ENCODE measurements around the gene AMH. TPM values are rescaled to one million over a fixed set of nuclear protein-coding genes. Genes with fewer than 3 reads are reported as not detected.

The AMH gene
- total RNA-seq, 1 donor from 2014 or later: 3.5 TPM

DNA sequence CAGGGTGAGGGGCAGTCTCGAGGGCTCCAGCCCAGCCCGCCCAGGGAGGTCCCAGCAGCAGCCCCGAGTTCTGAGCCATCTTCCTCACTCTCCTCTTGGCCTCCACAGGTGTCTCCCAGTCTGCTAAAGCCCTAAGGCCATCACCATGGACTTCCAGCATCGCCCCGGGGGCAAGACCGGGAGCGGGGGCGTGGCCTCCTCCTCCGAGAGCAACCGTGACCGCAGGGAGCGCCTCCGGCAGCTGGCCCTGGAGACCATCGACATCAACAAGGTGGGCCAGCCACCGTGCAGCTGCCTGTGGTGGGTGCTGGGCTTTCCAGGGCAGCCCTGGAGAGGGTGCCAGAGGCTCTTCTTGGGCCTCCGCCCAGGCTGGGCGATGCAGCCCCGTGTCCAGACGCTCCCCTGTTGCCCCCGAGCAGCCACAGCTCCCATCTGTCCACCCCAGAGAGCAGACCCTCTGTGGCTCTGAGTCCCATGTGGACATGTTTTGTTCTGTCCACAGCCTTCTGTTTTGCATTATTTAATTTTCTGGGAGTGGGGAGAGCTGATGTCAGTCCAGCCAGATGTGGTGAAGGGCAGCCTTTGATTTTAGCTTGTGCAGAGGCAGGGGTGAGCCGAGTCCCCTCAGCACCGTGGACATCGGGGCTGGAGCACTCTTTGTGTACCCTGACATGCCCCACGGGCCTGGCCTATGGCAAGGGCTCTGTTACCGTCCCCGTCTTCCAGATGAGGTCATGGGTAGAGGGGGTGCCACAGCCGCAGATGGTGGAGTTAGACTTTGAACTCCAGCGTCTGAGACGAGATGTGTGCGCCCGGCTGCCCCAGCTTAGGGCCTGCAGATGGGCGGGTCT, 5.6 kb upstream of the AMH start:
- Mint-ChIP-seq H3K36me3 (peaks cover 2% of the 10 kb centered on the region), H3K4me1 (peaks cover 35% of the 10 kb centered on the region)

DNA sequence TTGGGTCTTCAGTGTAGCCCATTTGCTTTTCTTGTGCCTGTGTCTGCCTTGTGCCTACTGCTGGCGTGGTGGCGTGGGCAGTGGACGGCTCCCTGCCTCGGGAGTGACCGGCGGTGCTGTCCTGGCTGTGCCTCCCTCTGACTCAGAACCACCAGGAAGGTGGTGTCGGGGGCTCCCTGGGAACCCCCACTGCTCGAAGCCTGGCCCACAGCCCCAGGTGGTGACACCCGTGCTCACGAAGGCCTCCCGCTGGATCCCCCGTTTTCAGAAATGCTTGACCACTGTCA, 5.1 kb upstream of the AMH start:
- Histone ChIP-seq H3F3A (ENCODE audit: low read depth) (peaks cover 7% of the 10 kb centered on the region), H2AFZ (replicated peaks) (no peak overlapping the region), H3K79me2 (ENCODE audit: low read depth) (peaks cover 53% of the 10 kb centered on the region), H3K9me3 (ENCODE audit: low read depth) (no peaks in the 10 kb centered on the region), H3K9ac (no peak overlapping the region), H3K4me1 (peaks cover 20% of the 10 kb centered on the region), H3K4me2 (no peak overlapping the region), H3K27ac (no peak overlapping the region), H3K36me3 (no peaks in the 10 kb centered on the region), H3K4me3 (no peak overlapping the region), H3K27me3 (no peaks in the 10 kb centered on the region), H4K20me1 (ENCODE audit: low read depth) (peaks cover 93% of the 10 kb centered on the region)
- TF ChIP-seq EZH2phosphoT487 (IDR thresholded peaks at IDR 0.05) (no peak), EZH2 (IDR thresholded peaks at IDR 0.05) (no peak)
- TF ChIP-seq, protein P1, sequence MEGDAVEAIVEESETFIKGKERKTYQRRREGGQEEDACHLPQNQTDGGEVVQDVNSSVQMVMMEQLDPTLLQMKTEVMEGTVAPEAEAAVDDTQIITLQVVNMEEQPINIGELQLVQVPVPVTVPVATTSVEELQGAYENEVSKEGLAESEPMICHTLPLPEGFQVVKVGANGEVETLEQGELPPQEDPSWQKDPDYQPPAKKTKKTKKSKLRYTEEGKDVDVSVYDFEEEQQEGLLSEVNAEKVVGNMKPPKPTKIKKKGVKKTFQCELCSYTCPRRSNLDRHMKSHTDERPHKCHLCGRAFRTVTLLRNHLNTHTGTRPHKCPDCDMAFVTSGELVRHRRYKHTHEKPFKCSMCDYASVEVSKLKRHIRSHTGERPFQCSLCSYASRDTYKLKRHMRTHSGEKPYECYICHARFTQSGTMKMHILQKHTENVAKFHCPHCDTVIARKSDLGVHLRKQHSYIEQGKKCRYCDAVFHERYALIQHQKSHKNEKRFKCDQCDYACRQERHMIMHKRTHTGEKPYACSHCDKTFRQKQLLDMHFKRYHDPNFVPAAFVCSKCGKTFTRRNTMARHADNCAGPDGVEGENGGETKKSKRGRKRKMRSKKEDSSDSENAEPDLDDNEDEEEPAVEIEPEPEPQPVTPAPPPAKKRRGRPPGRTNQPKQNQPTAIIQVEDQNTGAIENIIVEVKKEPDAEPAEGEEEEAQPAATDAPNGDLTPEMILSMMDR (IDR thresholded peaks at IDR 0.05): no peak
- no peaks in the 10 kb centered on the region for H3K9me3 Mint-ChIP-seq
- H3K4me3 Mint-ChIP-seq: no peak overlapping the region
- H3K27ac Mint-ChIP-seq: no peak overlapping the region
- no peak for DNase-seq (ENCODE audit: low spot score)
- peaks cover 30% of the 10 kb centered on the region for H3K4me1 Mint-ChIP-seq
- H3K27me3 Mint-ChIP-seq (ENCODE audit: insufficient read depth, low read depth): peaks cover 5% of the 10 kb centered on the region
- no peaks in the 10 kb centered on the region for H3K36me3 Mint-ChIP-seq

More for the DNA sequence above, 5.6 kb upstream of the AMH start:
- Mint-ChIP-seq H3K4me3 (no peak overlapping the region), H3K27ac (no peak overlapping the region), H3K9me3 (no peaks in the 10 kb centered on the region), H3K27me3 (ENCODE audit: insufficient read depth, low read depth) (peaks cover 3% of the 10 kb centered on the region)
- no peaks in the 10 kb centered on the region for H3K36me3 ChIP-seq
- H3F3A ChIP-seq (ENCODE audit: low read depth): peaks cover 13% of the 10 kb centered on the region
- H3K9ac ChIP-seq: no peak overlapping the region
- no peak for DNase-seq (ENCODE audit: low spot score)
- no peaks in the 10 kb centered on the region for H3K9me3 ChIP-seq (ENCODE audit: low read depth)
- H2AFZ ChIP-seq (replicated peaks): no peak overlapping the region
- H3K27ac ChIP-seq: no peak overlapping the region
- peaks cover 26% of the 10 kb centered on the region for H3K4me1 ChIP-seq
- H3K79me2 ChIP-seq (ENCODE audit: low read depth): peaks cover 59% of the 10 kb centered on the region
- no peak overlapping the region for H3K4me2 ChIP-seq
- H3K27me3 ChIP-seq: no peaks in the 10 kb centered on the region
- TF ChIP-seq, protein P1 (IDR thresholded peaks at IDR 0.05): no peak
- H3K4me3 ChIP-seq: no peak overlapping the region
- peaks cover 96% of the 10 kb centered on the region for H4K20me1 ChIP-seq (ENCODE audit: low read depth)

DNA sequence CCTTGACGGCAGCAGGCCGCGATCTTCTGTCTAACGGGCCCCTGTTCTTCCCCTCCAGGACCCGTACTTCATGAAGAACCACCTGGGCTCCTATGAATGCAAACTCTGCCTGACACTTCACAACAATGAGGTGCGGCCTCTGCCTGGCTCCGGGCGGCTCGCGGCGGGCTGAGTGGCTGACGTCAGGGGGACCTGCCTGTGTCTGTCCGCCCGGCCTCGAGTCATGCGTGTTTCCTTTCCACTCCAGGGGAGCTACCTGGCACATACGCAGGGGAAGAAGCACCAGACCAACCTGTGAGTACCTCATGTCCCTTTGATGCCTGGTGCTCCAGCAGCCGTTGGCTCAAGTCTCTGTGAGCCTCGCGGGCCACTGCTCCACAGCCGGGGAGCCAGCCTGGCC, 4.6 kb upstream of the AMH start:
- Histone ChIP-seq H3K79me2 (ENCODE audit: low read depth) (peaks cover 49% of the 10 kb centered on the region), H4K20me1 (ENCODE audit: low read depth) (peaks cover 89% of the 10 kb centered on the region), H3K4me3 (no peak overlapping the region), H3K36me3 (no peaks in the 10 kb centered on the region), H3K27me3 (no peaks in the 10 kb centered on the region), H3K4me2 (no peak overlapping the region), H3K27ac (no peak overlapping the region), H2AFZ (replicated peaks) (no peak overlapping the region), H3F3A (ENCODE audit: low read depth) (peaks cover 7% of the 10 kb centered on the region), H3K9me3 (ENCODE audit: low read depth) (no peaks in the 10 kb centered on the region), H3K9ac (no peak overlapping the region), H3K4me1 (peaks cover 16% of the 10 kb centered on the region)
- no peaks in the 10 kb centered on the region for H3K9me3 Mint-ChIP-seq
- no peak for DNase-seq (ENCODE audit: low spot score)
- no peak for TF ChIP-seq EZH2phosphoT487 (IDR thresholded peaks at IDR 0.05)
- TF ChIP-seq, protein P1 (IDR thresholded peaks at IDR 0.05): no peak
- no peak for TF ChIP-seq EZH2 (IDR thresholded peaks at IDR 0.05)
- H3K36me3 Mint-ChIP-seq: no peaks in the 10 kb centered on the region
- H3K4me1 Mint-ChIP-seq: peaks cover 27% of the 10 kb centered on the region
- H3K27me3 Mint-ChIP-seq (ENCODE audit: insufficient read depth, low read depth): peaks cover 5% of the 10 kb centered on the region
- H3K27ac Mint-ChIP-seq: no peak overlapping the region
- no peak overlapping the region for H3K4me3 Mint-ChIP-seq
